SHP77 (cell line): ENCODE measurements around the gene PELI2.

Experiments
- DNase-seq, 2 experiments: peaks; one replicate each; lab custom pipeline; 2025; lab: John Stamatoyannopoulos, UW

Gene PELI2

DNA sequence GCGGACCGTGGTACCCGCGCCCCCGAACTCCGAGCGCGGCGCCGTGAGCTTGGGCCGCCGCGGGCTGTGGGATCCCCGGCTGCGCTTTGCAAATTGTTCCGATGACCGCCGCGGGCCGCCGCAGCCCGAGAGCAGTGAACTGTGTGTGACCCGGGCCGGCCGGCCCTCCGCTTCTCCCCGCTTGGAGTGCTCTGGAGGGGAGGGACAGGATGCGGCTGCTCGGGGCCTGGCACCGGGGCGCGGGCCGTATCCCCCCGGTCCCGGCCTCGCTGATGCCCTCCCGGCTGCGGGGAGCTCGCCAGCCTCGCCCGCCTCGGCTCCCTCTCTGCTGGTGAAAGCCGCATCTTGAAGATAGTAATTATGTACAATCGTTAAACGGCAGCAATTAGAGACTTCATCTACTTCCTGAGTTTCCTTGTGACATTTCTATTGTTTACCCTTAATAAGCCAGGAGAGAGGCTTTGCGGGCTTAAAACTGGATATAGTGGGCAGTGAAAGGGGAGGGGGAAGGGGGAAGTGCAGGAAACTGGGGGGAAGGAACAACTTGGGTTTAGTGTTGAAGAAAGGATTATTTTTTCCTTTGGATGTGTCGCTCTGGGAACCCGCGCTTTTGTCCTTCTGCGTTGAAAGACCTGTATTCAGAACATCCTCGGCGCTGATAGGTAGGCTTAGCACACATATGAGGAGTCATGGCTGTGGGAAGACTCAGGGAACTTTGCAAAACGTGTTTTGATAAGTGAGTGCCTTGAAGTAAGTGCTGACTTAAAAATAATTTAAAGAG is 1.2 kb downstream of the PELI2 start:
- DNase-seq = peak in 1 of 2 experiments; percentile 18

DNA sequence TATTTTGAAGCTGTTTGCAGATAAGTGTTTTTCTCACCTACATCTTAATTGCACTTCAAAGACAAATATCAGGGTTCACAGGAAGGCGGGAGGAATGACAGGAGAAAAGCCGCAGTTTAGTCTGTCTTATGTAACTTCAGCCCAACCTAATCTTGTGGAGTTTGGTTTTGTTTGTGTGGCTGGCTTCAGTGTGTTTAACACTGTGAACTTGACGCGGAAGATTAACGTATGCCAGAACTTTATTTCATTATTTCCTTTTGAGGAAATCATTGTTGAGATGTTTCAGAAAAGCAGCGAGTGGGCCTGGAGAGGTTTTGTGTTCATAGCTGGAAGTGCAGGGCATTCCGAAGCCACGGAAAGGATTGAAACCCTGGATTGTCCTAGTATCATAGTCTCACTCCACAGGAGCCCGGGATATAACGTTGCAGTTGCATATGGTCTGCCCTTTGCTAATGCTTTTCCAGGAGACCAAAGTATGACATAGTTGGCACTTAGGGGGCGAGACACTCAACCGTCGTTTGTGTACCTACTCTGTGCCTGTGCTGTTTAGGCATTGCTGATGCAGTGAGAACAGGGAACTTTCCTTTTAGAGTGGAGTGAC is 2.0 kb downstream of the PELI2 start:
- peak; percentile 50 to 51 for DNase-seq

DNA sequence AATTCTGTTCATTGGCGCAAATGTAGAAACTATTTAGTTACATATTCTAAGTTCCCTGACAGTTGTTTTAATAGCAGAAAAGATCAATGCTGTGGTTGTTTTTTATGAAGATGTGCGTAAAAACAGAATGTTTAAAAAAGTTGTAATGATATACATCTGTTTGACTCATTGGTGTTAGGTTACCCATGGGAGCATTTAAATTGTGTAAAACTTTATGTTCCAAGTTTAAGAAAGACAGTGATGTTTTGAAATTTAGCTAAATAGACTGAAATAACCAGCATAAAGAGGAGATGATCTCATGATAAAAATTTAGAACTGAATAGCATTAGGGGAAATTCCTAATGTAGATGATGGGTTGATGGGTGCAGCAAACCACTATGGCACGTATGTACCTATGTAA is 3.6 kb downstream of the PELI2 start:
- DNase-seq = no peak

DNA sequence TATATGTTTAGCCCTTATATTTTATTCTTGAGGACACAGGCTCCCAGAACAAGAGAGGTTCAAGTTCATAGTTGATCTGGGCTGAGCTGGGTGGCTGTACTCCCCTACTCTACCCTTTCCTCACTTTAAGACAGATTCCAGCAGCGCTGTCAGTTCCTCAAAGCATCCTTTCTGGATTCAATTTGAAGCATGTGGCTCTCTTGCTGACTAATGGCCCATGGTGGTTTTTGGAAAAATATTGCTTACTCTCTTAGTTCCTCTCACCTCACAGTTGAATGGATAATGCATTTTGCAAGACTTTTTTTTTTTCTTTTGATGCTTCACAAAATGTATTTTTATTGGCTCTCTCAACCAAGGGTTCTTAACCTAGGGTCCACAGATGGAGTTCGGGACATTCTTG is 4.1 kb downstream of the PELI2 start:
- DNase-seq = no peak

DNA sequence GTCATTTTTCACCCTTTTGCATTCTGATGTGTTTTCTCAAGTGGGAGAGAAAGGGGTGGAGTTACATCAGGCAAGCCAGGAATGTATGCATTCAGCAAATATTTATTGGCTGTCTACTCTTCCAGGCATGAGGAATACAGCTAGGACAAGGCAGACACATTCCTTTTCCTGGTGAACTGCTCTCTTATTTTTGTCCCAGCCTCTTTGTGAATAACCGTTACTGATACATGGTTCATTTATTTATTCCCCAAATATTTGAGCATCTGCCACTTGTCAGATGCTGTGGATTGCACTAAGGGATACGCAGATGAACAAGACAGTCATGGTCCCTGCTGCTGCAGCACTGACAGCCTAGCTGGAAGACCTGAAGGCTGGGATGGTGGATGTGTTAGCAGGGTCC is 6.1 kb downstream of the PELI2 start:
- peak; percentile 65 to 79 for DNase-seq

DNA sequence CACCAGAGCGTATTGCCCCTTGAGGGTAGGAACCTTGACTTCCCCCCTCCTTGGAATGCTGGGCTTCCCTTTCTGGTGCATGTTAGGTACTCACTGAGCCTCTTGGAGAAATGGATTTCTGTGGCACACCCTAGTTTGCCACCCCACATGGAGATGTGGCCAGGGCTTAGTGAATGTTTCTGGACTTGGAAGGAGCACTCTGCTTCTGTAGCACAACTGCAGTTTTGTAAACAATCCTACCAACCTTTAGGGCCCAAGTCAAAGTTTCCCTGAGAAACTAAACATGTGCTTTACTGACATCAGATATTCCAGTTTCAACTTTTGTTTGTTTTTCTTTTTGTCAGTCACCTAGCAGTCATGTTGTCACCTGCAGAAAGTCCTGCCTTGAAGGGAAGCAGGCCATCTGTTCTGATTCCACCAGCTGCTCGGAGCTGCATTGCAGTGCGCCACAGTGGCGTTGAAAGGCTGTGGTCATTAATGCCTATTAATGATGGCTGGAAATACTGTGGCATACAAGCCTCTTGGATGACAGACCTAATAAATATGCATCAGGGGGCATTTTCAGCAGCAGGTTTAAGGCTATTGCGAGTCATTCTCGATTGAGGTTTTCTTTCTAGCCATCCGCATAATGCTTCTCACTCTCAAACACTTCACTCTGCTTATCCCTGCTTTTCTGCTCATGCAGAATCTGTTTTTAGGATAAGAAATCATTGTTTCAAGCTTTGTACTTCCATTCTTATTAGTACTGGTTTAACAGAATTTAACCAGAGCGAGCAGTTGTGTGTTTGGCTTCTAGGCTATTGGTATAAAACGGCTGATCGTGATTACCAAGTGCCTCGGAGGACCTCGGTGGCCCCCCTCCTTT is 7.8 kb downstream of the PELI2 start:
- DNase-seq = peak; percentile 71 to 73

DNA sequence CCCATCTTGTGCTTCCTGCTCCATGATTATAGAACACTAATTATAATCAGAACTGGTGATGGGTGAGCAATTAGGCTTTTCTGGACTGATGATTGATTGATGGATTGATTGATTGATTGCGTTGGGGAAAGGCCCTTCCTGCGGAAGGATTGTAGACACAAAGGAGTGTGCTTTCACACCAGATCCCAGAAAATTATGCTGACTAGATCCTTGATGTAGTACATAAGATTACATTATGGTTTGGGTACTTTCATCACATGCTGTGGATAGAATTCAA is 8.4 kb downstream of the PELI2 start:
- no peak for DNase-seq

DNA sequence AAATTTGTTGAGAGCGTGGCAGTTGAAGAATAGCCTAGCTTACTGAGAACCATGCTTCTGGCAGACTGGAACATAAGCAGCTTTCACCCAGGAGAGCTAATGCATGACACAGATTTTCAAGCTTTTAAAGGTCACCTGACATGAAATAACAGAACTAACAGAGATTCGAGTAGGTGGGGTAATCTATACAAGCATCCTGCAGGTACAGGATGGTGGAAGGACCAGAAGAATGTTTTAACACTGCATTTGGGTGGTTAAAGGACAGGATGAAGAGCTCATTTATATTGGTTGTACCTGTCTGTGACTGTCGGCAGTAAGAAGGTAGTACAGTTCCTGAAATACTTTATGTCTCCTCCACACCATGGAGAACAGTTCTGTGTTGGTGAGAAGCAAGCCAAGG is 8.9 kb downstream of the PELI2 start:
- no peak for DNase-seq

DNA sequence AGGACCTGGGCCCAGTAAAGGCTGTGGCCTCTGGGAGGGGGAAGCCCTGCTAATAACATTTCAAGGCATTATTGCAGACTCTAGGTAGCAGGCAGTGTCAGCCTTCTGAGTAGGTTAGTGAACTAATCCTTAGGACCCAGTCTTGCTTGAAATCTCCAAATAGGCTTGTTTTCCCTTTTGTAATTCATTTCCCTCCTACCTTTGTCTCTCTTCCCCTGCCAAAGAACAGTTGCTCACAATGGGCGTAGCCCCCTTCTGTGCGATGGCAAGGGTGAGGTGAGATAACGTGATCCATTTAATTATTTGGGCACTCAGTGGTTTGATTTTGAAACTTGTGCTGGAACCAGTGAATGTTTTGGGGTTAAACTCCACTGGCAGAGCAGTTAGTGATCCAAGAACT is 10.9 kb downstream of the PELI2 start:
- no peak for DNase-seq

DNA sequence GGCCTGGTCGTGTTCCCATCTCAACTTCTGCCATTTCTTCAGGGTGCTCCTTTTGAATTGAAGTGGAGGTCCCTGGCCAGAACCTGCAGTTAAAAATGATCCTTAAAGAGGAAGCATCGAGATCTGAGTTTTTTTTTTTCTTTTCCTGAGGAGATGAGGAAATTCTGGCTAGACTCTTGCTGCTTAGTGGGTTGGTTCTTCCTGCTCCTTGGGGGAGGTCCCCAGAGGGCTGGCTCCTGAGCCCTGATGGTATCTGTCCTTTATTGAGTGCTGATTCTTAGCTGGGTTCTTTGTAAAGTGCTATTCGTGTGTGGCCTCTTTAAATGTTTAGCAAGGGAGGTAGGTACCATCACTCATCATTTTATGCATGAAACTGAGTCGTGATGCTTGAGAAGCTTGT is 11.7 kb downstream of the PELI2 start:
- DNase-seq = no peak

DNA sequence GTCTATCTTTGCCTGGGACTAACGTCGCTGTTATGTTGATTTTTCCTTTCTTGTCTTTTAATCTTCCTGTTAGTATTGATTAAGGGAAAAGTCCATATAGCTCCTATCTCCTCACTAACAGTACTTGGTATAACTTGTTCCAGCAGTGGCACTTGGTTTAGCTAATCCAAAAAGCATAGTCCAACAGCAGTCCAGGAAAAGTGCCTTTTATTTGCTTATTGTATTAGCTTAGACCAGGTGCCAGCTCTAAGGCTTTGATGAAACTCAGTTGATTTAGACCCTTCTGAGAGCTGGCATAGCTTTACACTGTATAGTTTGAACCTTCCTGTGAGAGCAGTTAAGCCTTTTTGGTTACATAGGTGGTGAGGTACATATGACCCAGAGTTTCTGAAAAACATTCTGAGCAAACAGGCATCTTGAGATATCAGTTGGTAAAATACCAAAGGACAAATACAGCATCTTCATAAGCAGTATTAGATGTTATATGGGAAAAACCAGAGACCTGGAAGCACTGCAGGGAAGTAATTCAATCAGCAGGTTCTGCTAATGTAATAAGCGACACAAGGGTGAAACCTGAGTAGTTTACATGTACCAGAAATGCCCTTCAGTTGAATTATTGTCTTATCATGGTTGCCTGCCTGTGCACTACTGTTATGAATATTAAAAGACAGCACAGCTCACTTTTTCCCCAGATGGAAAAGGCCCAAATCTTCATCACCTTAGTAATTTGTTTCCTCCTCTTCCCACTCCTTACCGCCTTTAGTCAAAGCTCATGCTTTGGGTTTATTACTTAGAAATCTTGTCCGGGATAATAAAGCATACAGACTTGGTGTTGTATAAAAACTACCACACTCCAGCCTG is 13.0 kb downstream of the PELI2 start:
- DNase-seq = peak; percentile 38 to 41

DNA sequence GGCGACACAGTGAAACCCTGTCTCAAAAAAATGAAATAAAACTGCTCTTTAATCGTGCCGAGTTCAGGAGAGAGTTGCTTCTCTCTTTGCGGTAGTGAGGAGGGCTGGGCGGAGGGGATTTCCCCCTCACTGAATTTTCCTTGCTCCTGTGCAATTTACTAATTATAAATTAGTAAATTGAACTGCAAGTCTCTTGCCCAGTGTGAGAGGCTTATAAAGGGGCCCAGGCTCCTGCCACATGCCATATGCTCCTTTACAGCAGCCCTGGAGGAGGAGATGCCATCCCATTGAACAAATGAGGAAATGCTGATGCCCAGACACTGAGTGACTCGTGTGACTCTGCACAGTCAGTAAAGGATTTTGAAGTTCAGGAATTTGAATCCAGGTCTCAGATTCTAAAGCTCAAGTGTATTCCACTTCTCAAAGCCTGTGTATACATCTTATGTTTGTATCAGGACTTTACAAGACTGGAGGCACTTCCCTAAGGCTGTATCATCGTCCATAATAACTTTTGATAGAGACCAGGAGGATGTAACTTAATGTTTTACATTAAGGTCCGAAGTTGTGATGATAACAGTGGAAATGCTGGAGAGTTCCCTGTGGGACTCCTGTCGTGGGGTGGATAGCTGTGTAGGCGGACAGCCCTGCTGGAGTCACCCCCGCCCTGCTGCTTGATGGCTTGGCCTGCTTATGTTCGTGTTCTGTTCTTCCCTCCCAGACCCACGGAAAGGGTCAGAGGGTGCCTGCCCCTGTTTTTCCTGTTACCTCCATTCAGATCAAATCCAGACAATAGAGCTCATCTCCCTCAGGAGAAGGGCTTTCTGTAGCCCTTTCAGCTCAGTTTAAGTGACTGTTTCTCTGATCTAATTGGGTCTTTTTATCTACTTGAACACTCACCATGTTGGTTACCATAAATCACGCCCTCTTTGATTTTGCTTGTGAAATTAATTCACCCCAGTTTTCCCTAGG is 13.9 kb downstream of the PELI2 start:
- no peak for DNase-seq

DNA sequence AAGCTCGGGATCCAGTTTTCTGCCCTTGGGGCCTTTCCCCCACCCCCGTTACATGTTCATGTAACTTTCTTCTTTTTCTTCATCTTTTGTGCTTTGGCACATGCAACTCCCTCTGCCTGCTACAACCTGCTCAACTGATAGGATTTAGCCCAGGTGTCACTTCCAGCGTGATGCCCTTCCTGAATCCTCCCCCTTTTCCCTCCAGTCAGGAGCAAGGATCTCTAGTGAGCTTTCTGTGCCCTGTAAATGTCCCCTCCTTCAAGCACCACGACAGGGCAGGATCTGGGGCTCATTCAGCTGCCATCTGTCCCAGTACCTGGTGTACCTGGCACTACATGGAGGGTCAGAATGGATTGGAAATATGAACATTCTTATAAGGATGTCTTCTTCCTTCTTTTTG is 15.3 kb downstream of the PELI2 start:
- DNase-seq = peak in 1 of 2 experiments; percentile 31

DNA sequence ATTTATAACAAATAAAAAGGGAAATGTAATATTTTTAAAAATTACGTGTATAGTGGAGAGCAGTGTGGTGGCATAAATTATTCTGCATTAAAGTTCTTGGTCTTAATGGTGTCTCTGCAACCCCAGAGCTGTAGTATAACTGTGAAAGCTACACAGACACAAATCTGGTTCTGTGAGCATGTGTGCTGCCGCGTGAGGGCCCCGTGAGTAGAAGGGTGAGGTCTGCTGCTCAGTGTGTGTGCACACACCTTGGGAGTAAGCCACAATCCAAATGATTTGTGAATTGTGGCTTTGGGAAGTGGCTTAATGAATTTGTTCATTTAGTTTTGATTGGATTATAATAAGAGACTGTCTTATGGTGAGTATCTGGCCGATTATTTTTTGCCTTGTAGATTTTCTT is 16.8 kb downstream of the PELI2 start:
- no peak for DNase-seq

DNA sequence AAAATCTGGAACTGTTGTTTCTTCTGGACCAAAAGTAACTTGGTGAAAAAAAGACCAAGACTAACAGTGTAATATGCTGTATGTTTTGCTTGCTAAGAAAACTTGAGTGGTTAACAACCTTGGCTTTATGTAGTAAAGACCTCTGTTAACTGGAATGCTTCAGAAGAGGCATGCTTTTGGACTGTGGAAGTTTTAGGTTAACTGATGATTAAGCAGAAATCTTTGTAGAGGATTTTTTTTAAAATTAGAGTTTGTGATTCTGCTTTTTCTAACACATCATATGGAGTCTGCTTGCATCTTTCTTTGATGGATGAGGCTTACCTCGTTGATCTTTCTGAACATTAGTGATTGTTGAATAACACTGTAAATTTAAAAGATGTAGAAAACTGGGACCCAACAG is 17.5 kb downstream of the PELI2 start:
- no peak for DNase-seq

DNA sequence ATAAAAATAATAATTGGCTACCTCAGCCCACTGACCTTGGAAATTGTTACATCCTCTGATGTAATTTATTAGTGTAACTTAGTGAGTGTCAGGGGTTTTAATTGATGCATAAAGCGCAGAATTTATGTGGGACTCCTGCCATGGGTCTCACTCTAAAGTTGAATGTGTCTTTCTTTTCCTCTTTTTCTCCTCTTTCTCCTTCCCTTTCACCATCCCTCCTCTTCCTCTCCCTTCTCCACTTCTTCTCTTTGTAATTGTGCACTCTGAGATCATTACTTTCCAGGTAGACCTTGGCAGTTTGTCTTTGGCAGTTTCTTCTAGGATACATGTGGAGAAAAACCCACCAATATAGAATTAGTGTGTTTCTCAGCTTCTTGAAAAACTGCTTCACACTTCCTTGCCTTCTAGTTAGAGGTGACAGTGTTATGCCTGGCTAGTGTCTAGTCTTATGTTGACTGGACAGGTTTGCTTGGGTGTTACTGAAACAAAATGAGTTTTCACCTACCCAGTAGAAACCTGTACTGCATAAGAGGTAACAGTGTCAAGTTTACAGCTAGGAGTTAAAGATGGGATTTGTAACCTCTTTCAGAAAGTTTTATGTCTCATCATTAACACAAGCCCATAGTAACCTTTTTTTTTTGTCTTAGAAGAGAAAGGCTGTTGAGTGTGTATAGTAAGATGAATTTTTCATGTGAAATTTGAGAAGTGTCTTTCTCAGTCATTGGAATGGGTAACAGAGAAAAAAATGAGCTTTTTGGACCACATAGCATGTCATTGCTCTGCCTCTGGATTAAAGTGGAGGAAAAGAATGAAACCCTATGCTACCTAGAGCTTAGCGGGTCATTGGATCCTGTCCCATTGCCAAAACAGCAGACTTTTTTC is 18.6 kb downstream of the PELI2 start:
- DNase-seq = no peak

DNA sequence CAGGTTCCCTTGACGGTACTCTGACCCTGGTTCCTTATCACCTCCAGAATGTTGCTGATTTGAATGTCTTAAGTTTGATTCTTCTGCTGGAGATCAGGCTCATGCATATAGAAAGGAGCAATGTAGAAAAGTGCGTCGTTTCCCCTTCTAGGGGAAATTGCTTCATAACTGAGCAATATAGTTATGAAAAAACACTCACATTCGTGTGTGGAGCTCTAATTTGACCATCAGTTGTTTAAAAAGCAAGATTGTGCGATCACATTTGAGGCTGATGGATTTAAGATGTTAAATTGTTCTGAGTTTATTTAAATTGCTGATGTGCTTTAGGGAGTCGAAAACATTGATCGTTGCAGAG is 19.2 kb downstream of the PELI2 start:
- no peak for DNase-seq

DNA sequence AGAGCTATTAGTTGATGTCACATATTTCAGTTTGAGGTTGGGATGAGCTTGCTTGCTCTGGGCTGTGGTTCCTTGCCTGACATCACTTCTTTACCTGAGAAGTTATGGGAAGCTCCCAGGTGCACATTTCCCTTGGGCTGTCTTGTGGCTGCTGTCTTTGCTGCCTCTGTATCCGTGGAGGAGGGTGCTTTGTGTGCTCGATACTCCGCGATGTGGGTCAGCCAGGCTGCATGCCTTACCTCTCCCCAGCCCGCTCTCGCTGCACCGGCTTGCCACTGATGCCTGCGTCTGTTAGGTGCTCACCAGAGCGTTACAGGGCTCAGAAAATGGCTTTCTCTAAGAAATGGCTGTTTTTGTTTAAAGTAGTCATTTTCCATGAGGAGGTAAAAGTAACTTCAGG is 19.6 kb downstream of the PELI2 start:
- DNase-seq = no peak

DNA sequence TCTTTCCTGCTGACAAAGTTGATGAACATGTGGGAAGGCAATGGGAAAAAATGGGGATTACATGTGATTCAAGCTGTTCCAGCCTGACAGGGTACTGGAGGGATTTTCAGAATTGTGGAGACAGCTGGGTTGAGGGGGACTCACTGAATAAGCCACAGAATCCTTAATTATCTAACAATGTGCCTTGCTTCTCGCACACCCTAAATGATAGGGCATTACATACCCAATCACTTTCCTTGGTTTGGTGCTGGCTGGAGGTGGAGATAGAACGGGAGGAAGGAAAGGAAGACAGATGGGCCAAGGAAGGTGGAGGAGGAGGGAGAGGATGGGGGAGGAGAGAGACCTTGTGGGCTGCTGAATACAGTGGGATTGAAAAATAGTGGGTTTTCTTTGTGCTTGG is 20.7 kb downstream of the PELI2 start:
- no peak for DNase-seq

DNA sequence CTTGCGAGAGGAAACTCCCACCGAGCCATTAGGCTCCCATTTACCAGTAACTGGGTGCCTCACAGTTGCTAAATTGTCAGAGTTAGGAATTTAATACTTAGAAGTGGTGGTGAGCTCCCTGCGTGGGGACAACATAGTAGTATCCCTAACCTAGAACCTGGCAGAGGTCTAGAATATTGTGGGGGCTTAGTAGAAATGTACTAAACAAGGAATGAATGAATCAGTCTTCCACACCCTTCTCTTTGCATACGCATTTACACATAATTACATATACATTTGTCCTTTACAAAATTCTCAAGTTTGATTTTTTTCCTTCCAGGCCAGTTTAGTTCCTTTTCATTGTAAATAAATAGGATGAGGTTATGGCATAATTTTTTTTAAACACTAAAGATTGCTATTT is 24.1 kb downstream of the PELI2 start:
- no peak for DNase-seq
